AG20443 (cell line): ENCODE data around the gene MSI2.
"Not testable (repeated sequence)": the region's sequence is repeated elsewhere in the genome, so short reads cannot be mapped to it uniquely, and the experiment has no call there.

Experiments
- DNase-seq: peaks from one replicate; pipeline ENCODE4 v3.0.0; 2012; ENCODE audit warnings: low spot score, mixed read lengths

The MSI2 gene

GRCh38 chr17:57619061-57619937 is 363.0 kb downstream of the MSI2 start:
- DNase-seq: peak; percentile 68

- no peak for DNase-seq
Measured at GRCh38 chr17:57620576-57620975, 364.3 kb downstream of the MSI2 start.

- DNase-seq: not testable (repeated sequence)
Measured at GRCh38 chr17:57621791-57622190, 365.5 kb downstream of the MSI2 start.

GRCh38 chr17:57622306-57622682 is 366.0 kb downstream of the MSI2 start:
- DNase-seq: no peak

GRCh38 chr17:57622683-57623433 is 366.5 kb downstream of the MSI2 start:
- DNase-seq: peak; percentile 84

- DNase-seq: no peak
Measured at GRCh38 chr17:57623620-57624019, 367.3 kb downstream of the MSI2 start.

- DNase-seq: no peak
Measured at GRCh38 chr17:57624386-57624785, 368.1 kb downstream of the MSI2 start.

- no peak for DNase-seq
Measured at GRCh38 chr17:57625511-57625910, 369.2 kb downstream of the MSI2 start.

GRCh38 chr17:57625957-57626356 is 369.6 kb downstream of the MSI2 start:
- DNase-seq: no peak

- DNase-seq: no peak
Measured at GRCh38 chr17:57626520-57627210, 370.3 kb downstream of the MSI2 start.

GRCh38 chr17:57627591-57627990 is 371.3 kb downstream of the MSI2 start:
- no peak for DNase-seq

GRCh38 chr17:57628421-57628820 is 372.1 kb downstream of the MSI2 start:
- no peak for DNase-seq

GRCh38 chr17:57629470-57629869 is 373.1 kb downstream of the MSI2 start:
- DNase-seq: peak; percentile 65

GRCh38 chr17:57629886-57630285 is 373.6 kb downstream of the MSI2 start:
- DNase-seq: no peak

- no peak for DNase-seq
Measured at GRCh38 chr17:57630736-57631135, 374.4 kb downstream of the MSI2 start.

GRCh38 chr17:57631871-57632270 is 375.5 kb downstream of the MSI2 start:
- no peak for DNase-seq

- DNase-seq: no peak
Measured at GRCh38 chr17:57632294-57632693, 376.0 kb downstream of the MSI2 start.

- no peak for DNase-seq
Measured at GRCh38 chr17:57633236-57633635, 376.9 kb downstream of the MSI2 start.

GRCh38 chr17:57634713-57635465 is 378.6 kb downstream of the MSI2 start:
- DNase-seq: peak; percentile 28

GRCh38 chr17:57636274-57636673 is 380.0 kb downstream of the MSI2 start:
- no peak for DNase-seq

GRCh38 chr17:57636985-57637665 is 380.8 kb downstream of the MSI2 start:
- DNase-seq: no peak
